Measurements from ENCODE around the gene IFT52. TPM values are rescaled to one million over a fixed set of nuclear protein-coding genes. Genes with fewer than 3 reads are reported as not detected.

Gene IFT52
- polyA plus RNA-seq, 1 donor from 2014 or later, result 31.3 TPM

- no peaks in the 10 kb centered on the region for H3K36me3 Mint-ChIP-seq
- no peak overlapping the region for H3K4me3 Mint-ChIP-seq
- no peak overlapping the region for H3K27ac Mint-ChIP-seq
- H3K4me1 Mint-ChIP-seq, result peaks cover 0 to 1% (median 0%) of the 10 kb centered on the region in 3 donors
- peaks cover 4% of the 10 kb centered on the region for H3K27me3 Mint-ChIP-seq
- no peaks in the 10 kb centered on the region for H3K9me3 Mint-ChIP-seq
These were observed 31.4 kb upstream of the IFT52 start for GRCh38 chr20:43559147-43559987.

- Mint-ChIP-seq H3K4me1 (peaks cover 0 to 1% (median 0%) of the 10 kb centered on the region in 3 donors), H3K27me3 (peaks cover 4% of the 10 kb centered on the region), H3K4me3 (no peak overlapping the region), H3K36me3 (no peaks in the 10 kb centered on the region), H3K27ac (peak overlapping the region in 1 of 3 donors; percentile 26), H3K9me3 (no peaks in the 10 kb centered on the region)
These were observed 29.8 kb upstream of the IFT52 start for GRCh38 chr20:43560974-43561373.

GRCh38 chr20:43563429-43563828, 27.3 kb upstream of the IFT52 start:
- Mint-ChIP-seq H3K36me3 (no peaks in the 10 kb centered on the region), H3K27ac (no peak overlapping the region), H3K4me3 (no peak overlapping the region)

GRCh38 chr20:43563991-43564390, 26.7 kb upstream of the IFT52 start:
- no peak overlapping the region for H3K4me3 Mint-ChIP-seq

More at GRCh38 chr20:43563429-43563828, 27.3 kb upstream of the IFT52 start:
- Mint-ChIP-seq H3K9me3 (no peaks in the 10 kb centered on the region), H3K27me3 (peaks cover 3% of the 10 kb centered on the region), H3K4me1 (peaks cover 0 to 1% (median 0%) of the 10 kb centered on the region in 3 donors)

GRCh38 chr20:43564455-43564854, 26.3 kb upstream of the IFT52 start:
- Mint-ChIP-seq H3K27me3 (no peaks in the 10 kb centered on the region), H3K9me3 (no peaks in the 10 kb centered on the region), H3K36me3 (no peaks in the 10 kb centered on the region), H3K4me3 (no peak overlapping the region), H3K4me1 (peaks cover 0 to 1% (median 0%) of the 10 kb centered on the region in 3 donors), H3K27ac (no peak overlapping the region)

More at GRCh38 chr20:43563991-43564390, 26.7 kb upstream of the IFT52 start:
- H3K27me3 Mint-ChIP-seq, result no peaks in the 10 kb centered on the region
- H3K36me3 Mint-ChIP-seq, result no peaks in the 10 kb centered on the region
- H3K27ac Mint-ChIP-seq, result no peak overlapping the region
- peaks cover 0 to 1% (median 0%) of the 10 kb centered on the region in 3 donors for H3K4me1 Mint-ChIP-seq
- H3K9me3 Mint-ChIP-seq, result no peaks in the 10 kb centered on the region

GRCh38 chr20:43564993-43565757, 25.6 kb upstream of the IFT52 start:
- H3K27ac Mint-ChIP-seq, result no peak overlapping the region

GRCh38 chr20:43565758-43566104, 25.0 kb upstream of the IFT52 start:
- no peak overlapping the region for H3K27ac Mint-ChIP-seq
- H3K36me3 Mint-ChIP-seq, result no peaks in the 10 kb centered on the region
- H3K9me3 Mint-ChIP-seq, result no peaks in the 10 kb centered on the region
- H3K4me3 Mint-ChIP-seq, result no peak overlapping the region
- no peaks in the 10 kb centered on the region for H3K27me3 Mint-ChIP-seq
- peaks cover 0 to 1% (median 0%) of the 10 kb centered on the region in 3 donors for H3K4me1 Mint-ChIP-seq

More at GRCh38 chr20:43564993-43565757, 25.6 kb upstream of the IFT52 start:
- no peaks in the 10 kb centered on the region for H3K36me3 Mint-ChIP-seq
- H3K9me3 Mint-ChIP-seq, result no peaks in the 10 kb centered on the region
- no peak overlapping the region for H3K4me3 Mint-ChIP-seq
- H3K27me3 Mint-ChIP-seq, result no peaks in the 10 kb centered on the region
- peaks cover 0 to 1% (median 0%) of the 10 kb centered on the region in 3 donors for H3K4me1 Mint-ChIP-seq

GRCh38 chr20:43567477-43567876, 23.3 kb upstream of the IFT52 start:
- no peak overlapping the region for H3K4me3 Mint-ChIP-seq
- no peaks in the 10 kb centered on the region for H3K36me3 Mint-ChIP-seq
- H3K27me3 Mint-ChIP-seq, result no peaks in the 10 kb centered on the region
- peaks cover 0 to 1% (median 0%) of the 10 kb centered on the region in 3 donors for H3K4me1 Mint-ChIP-seq
- no peak overlapping the region for H3K27ac Mint-ChIP-seq
- no peaks in the 10 kb centered on the region for H3K9me3 Mint-ChIP-seq

- H3K4me3 Mint-ChIP-seq, result no peak overlapping the region
- no peak overlapping the region for H3K27ac Mint-ChIP-seq
- no peaks in the 10 kb centered on the region for H3K4me1 Mint-ChIP-seq
- no peaks in the 10 kb centered on the region for H3K27me3 Mint-ChIP-seq
- no peaks in the 10 kb centered on the region for H3K36me3 Mint-ChIP-seq
- H3K9me3 Mint-ChIP-seq, result no peaks in the 10 kb centered on the region
These were observed 22.0 kb upstream of the IFT52 start for GRCh38 chr20:43568706-43569105.

- Mint-ChIP-seq H3K4me3 (no peak overlapping the region), H3K27me3 (no peaks in the 10 kb centered on the region), H3K27ac (no peak overlapping the region), H3K4me1 (no peaks in the 10 kb centered on the region), H3K9me3 (no peaks in the 10 kb centered on the region), H3K36me3 (no peaks in the 10 kb centered on the region)
These were observed 21.5 kb upstream of the IFT52 start for GRCh38 chr20:43569282-43569681.

GRCh38 chr20:43570496-43570895, 20.2 kb upstream of the IFT52 start:
- Mint-ChIP-seq H3K27me3 (no peaks in the 10 kb centered on the region), H3K4me3 (no peak overlapping the region), H3K27ac (peak overlapping the region in 1 of 3 donors; percentile 50), H3K4me1 (no peaks in the 10 kb centered on the region), H3K36me3 (no peaks in the 10 kb centered on the region), H3K9me3 (no peaks in the 10 kb centered on the region)

GRCh38 chr20:43571310-43571709, 19.4 kb upstream of the IFT52 start:
- no peak overlapping the region for H3K4me3 Mint-ChIP-seq
- no peak overlapping the region for H3K27ac Mint-ChIP-seq
- no peaks in the 10 kb centered on the region for H3K9me3 Mint-ChIP-seq
- H3K36me3 Mint-ChIP-seq, result no peaks in the 10 kb centered on the region
- H3K4me1 Mint-ChIP-seq, result no peaks in the 10 kb centered on the region
- no peaks in the 10 kb centered on the region for H3K27me3 Mint-ChIP-seq

GRCh38 chr20:43571771-43572170, 19.0 kb upstream of the IFT52 start:
- H3K9me3 Mint-ChIP-seq, result no peaks in the 10 kb centered on the region
- no peaks in the 10 kb centered on the region for H3K27me3 Mint-ChIP-seq
- no peaks in the 10 kb centered on the region for H3K4me1 Mint-ChIP-seq
- H3K27ac Mint-ChIP-seq, result no peak overlapping the region
- no peak overlapping the region for H3K4me3 Mint-ChIP-seq
- H3K36me3 Mint-ChIP-seq, result no peaks in the 10 kb centered on the region

- no peaks in the 10 kb centered on the region for H3K36me3 Mint-ChIP-seq
- H3K4me1 Mint-ChIP-seq, result no peaks in the 10 kb centered on the region
- no peak overlapping the region for H3K27ac Mint-ChIP-seq
- H3K27me3 Mint-ChIP-seq, result no peaks in the 10 kb centered on the region
- H3K9me3 Mint-ChIP-seq, result no peaks in the 10 kb centered on the region
- no peak overlapping the region for H3K4me3 Mint-ChIP-seq
These were observed 17.8 kb upstream of the IFT52 start for GRCh38 chr20:43572891-43573290.

GRCh38 chr20:43576108-43576507, 14.6 kb upstream of the IFT52 start:
- H3K4me3 Mint-ChIP-seq, result no peak overlapping the region
- H3K9me3 Mint-ChIP-seq, result no peaks in the 10 kb centered on the region
- H3K27ac Mint-ChIP-seq, result no peak overlapping the region
- H3K36me3 Mint-ChIP-seq, result no peaks in the 10 kb centered on the region
- H3K27me3 Mint-ChIP-seq, result peaks cover 2% of the 10 kb centered on the region
- no peaks in the 10 kb centered on the region for H3K4me1 Mint-ChIP-seq
